Measurements from ENCODE around the gene WFDC10A. TPM values are rescaled to one million over a fixed set of nuclear protein-coding genes. Genes with fewer than 3 reads are reported as not detected.
"Not testable (repeated sequence)": the region's sequence is repeated elsewhere in the genome, so short reads cannot be mapped to it uniquely, and the experiment has no call there.

The WFDC10A gene
- not detected for total RNA-seq
- long read RNA-seq: 0 reads

DNA sequence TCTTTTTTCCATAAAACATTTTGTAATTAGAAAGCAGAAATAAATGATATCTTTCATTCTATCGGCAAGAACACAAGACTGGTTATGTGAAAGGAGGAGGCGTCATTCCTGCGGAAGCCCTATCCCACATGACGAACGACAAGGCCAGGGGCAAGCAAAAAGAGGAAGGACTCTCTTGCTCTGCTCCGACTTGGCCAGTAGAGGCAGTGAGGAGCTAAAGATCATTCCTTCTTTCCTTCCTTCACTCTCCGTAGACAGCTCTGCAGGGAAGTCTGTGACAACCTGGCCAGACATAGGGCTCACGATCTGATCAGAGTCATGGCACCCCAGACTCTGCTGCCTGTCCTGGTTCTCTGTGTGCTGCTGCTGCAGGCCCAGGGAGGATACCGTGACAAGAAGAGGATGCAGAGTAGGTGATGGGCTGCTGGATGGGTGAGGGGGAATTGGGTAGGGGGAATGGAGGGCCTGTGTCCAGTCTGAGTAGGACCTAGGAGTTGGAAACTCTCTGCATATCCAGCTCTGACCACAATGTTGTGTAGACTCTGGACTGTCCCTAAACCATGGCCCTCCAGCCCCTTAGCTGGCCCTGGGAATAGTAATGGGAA is at the start of gene WFDC10A:
Gene WFDC10A (plus strand): TSS at position 244 of the 605 bp plus-strand sequence. CDS start 75 bp downstream, at position 319.
- ATAC-seq (peak; percentile 53), DNase-seq (no peak)
- intact Hi-C loops (cut with micrococcal nuclease): no loop called here

GRCh38 chr20:45581702-45582101 is 47.8 kb upstream of the WFDC10A start:
- no peak for ATAC-seq
- intact Hi-C loops (cut with micrococcal nuclease): no loop called here
- DNase-seq: no peak

GRCh38 chr20:45583502-45583901 is 46.0 kb upstream of the WFDC10A start:
- ATAC-seq (no peak), DNase-seq (no peak)
- intact Hi-C loops (cut with micrococcal nuclease): no loop called here

- DNase-seq; intact Hi-C loops (cut with micrococcal nuclease); ATAC-seq: not testable (repeated sequence)
These were observed 45.2 kb upstream of the WFDC10A start for GRCh38 chr20:45584294-45584693.

- intact Hi-C loops (cut with micrococcal nuclease); ATAC-seq; DNase-seq: not testable (repeated sequence)
These were observed 43.6 kb upstream of the WFDC10A start for GRCh38 chr20:45585986-45586385.

- ATAC-seq (no peak), DNase-seq (no peak)
- intact Hi-C loops (cut with micrococcal nuclease): no loop called here
These were observed 40.7 kb upstream of the WFDC10A start for GRCh38 chr20:45588800-45589199.

GRCh38 chr20:45589725-45590124 is 39.8 kb upstream of the WFDC10A start:
- no peak for ATAC-seq
- no peak for DNase-seq
- intact Hi-C loops (cut with micrococcal nuclease): no loop called here

DNA sequence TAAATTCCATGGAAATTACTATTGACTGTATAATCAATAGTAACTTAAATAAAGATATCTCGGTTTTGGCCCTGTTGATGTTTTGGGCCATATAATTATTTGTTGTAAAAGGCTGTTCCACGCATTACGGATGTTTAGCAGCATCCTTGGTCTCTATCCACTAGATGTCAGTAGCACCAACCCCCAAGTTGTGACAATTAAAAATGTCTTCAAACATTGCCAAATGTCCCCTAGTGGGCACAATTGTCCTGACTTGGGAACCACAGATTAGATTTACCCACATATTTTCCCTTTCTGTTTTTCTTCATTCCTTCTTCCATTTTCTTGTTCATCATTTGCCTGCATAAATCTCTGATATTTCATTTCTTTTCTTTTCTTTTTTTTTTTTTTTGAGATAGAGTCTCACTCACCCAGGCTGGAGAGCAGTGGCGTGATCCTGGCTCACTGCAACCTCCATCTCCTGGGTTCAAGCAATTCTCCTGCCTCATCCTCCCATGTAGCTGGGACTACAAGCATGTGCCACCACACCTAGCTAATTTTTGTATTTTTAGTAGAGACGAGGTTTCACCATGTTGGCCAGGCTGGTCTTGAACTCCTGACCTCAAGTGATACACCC is 36.9 kb upstream of the WFDC10A start:
- intact Hi-C loops (cut with micrococcal nuclease): no loop called here
- ATAC-seq: no peak

DNA sequence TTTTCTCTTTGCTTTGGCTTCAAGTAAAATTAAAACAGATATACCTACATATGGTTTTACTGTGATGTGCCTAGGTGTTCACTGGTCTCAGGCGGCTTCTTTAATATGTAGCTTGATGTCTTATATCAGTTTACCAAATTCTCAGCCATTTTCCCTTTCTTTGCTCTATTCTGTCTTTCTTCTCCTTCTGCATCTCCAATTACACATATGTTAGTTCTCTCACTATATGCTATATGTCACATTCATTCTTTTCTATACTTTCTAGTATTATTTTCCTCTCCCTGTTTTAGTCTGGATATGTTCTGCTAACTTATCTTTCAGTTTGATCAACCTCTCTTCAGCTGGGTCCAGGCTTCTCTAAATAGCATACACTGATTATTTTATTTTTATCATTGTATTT is 36.0 kb upstream of the WFDC10A start:
- intact Hi-C loops (cut with micrococcal nuclease): no loop called here
- ATAC-seq (no peak), DNase-seq (no peak)

More for the DNA sequence above, 36.9 kb upstream of the WFDC10A start:
- no peak for DNase-seq

- no peak for ATAC-seq
- no peak for DNase-seq
- intact Hi-C loops (cut with micrococcal nuclease): no loop called here
These were observed 34.3 kb upstream of the WFDC10A start for GRCh38 chr20:45595235-45595634.

DNA sequence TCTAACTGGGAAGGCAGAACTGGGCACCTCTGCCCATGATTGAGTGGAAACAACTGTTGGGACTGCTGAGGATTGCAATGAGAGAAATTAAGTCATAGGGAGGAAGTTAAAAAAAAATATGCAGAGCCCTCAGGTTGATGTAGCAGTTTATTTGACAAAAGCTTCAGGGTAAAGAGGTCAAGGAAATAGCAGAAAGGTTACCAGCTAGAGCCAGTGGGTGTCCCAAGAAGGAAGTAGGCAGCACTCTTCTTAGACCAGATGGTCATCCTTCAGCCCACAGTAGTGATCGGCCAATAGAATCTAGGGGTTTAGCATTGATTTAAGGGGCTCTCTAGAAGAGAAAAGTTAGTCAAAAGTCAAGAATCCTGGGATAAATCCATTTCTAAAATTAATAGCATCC is 21.7 kb upstream of the WFDC10A start:
- DNase-seq (no peak), ATAC-seq (no peak)
- intact Hi-C loops (cut with micrococcal nuclease): no loop called here

GRCh38 chr20:45611054-45611453 is 18.5 kb upstream of the WFDC10A start:
- intact Hi-C loops (cut with micrococcal nuclease): no loop called here
- DNase-seq (no peak), ATAC-seq (no peak)

- ATAC-seq (no peak), DNase-seq (no peak)
- intact Hi-C loops (cut with micrococcal nuclease): no loop called here
These were observed 17.2 kb upstream of the WFDC10A start for GRCh38 chr20:45612314-45612713.

DNA sequence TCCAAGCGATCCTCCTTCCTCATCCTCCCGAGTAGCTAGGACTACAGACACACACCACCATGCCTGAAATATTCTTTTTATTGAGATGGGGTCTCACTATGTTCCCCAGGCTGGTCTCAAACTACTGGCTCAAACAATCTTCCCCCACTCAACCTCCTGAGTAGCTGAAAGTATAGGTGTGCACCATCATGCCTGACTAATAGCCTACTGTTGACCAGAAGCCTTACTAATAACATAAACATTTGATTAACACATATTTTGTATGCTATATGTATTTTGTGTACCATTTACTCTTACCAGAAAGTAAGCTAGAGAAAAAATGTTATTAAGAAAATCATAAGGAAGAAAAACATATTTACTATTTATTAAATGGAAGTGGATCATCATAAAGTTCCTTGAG is 11.9 kb upstream of the WFDC10A start:
- DNase-seq: no peak
- intact Hi-C loops (cut with micrococcal nuclease): no loop called here
- ATAC-seq: no peak

DNA sequence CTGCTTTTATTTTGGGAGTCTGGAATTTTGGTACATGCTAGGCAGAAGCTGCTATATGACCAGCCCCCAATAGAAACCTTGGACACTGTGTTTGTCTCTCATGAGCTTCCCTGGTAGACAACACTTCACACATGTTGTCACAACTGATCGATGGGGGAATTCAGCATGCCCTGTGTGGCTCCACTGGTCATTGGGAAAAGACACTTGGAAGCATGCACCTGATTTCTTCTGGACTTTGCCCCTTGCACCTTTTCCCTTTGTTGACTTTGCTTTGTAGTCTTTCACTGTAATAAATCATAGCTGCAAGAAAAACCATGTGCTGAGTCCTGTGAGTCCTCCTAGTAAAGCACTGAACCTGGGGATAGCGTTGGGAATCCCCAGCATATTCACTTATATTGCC is 7.9 kb upstream of the WFDC10A start:
- intact Hi-C loops (cut with micrococcal nuclease): no loop called here
- no peak for ATAC-seq
- DNase-seq: no peak

GRCh38 chr20:45626540-45626939 is 3.0 kb upstream of the WFDC10A start:
- intact Hi-C loops (cut with micrococcal nuclease): no loop called here
- ATAC-seq (no peak), DNase-seq (no peak)

- intact Hi-C loops (cut with micrococcal nuclease): no loop called here
- DNase-seq (no peak), ATAC-seq (no peak)
These were observed 832 bp downstream of the WFDC10A start for GRCh38 chr20:45630371-45630770.

- ATAC-seq: no peak
These were observed 1.6 kb downstream of the WFDC10A start, which contains the start of gene WFDC9 for GRCh38 chr20:45631184-45631583. Gene WFDC9 (minus strand): TSS chr20:45631284. CDS start chr20:45610181, 21,103 bp downstream.

GRCh38 chr20:45636513-45636912 is 7.0 kb downstream of the WFDC10A start:
- ATAC-seq: no peak
- no peak for DNase-seq
- intact Hi-C loops (cut with micrococcal nuclease): no loop called here

More at GRCh38 chr20:45631184-45631583, 1.6 kb downstream of the WFDC10A start, which contains the start of gene WFDC9:
- intact Hi-C loops (cut with micrococcal nuclease): no loop called here
- DNase-seq: no peak

GRCh38 chr20:45639687-45640086 is 10.1 kb downstream of the WFDC10A start:
- intact Hi-C loops (cut with micrococcal nuclease): no loop called here
- no peak for DNase-seq
- no peak for ATAC-seq

DNA sequence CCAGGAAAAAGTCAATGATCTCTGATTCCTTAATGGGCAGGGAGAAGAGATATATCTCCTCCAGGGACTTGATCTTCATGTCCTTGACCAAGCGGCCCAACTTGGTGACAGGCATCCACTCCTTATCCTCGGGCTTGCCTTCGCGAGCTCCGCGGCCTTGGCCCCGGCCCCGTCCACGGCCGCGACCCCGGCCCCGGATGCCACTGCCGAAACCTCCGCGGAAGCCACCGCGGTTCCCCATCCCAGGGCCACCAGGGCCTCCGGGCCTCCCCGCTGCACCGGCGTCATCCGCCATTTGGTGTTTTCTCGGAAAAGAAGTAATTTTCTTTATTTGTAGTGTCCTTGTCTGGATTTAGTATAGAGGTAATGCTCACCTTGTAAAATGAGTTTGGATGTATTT is 11.5 kb downstream of the WFDC10A start:
- DNase-seq; intact Hi-C loops (cut with micrococcal nuclease); ATAC-seq: not testable (repeated sequence)

All from left ventricle myocardium superior (tissue), 1 donor.